NCI-H2196 treated with DMSO at 0.1 percent for 48 hours (cell line): ENCODE data around the gene ELAVL2.

Experiments
- DNase-seq: peaks from one replicate; lab custom pipeline; 2025; ENCODE audit not compliant: unreplicated experiment; lab: John Stamatoyannopoulos, UW

ELAVL2 gene

GRCh38 chr9:23826120-23826629, at the start of gene ELAVL2:
Gene ELAVL2, minus strand, starts transcription at chr9:23826240. Its CDS starts 64,006 bp downstream, at chr9:23762234.
- DNase-seq, result peak; percentile 77

GRCh38 chr9:23858234-23858633, 32.2 kb upstream of the ELAVL2 start:
- DNase-seq, result no peak

GRCh38 chr9:23855873-23856604, 30.0 kb upstream of the ELAVL2 start:
- DNase-seq, result no peak

GRCh38 chr9:23850690-23851629, 24.9 kb upstream of the ELAVL2 start:
- no peak for DNase-seq

- no peak for DNase-seq
Observed at GRCh38 chr9:23850242-23850689, 24.2 kb upstream of the ELAVL2 start.

GRCh38 chr9:23849379-23850035, 23.5 kb upstream of the ELAVL2 start:
- no peak for DNase-seq

- DNase-seq, result no peak
Observed at GRCh38 chr9:23842565-23843129, 16.6 kb upstream of the ELAVL2 start.

GRCh38 chr9:23841304-23841703, 15.3 kb upstream of the ELAVL2 start:
- no peak for DNase-seq

GRCh38 chr9:23837038-23837437, 11.0 kb upstream of the ELAVL2 start:
- DNase-seq, result no peak

GRCh38 chr9:23830929-23831730, 5.1 kb upstream of the ELAVL2 start:
- no peak for DNase-seq

GRCh38 chr9:23830476-23830805, 4.4 kb upstream of the ELAVL2 start:
- DNase-seq, result no peak

GRCh38 chr9:23829580-23830475, 3.8 kb upstream of the ELAVL2 start:
- no peak for DNase-seq

GRCh38 chr9:23825700-23826099, 340 bp downstream of the ELAVL2 start:
- DNase-seq, result no peak

GRCh38 chr9:23824830-23825591, 1.0 kb downstream of the ELAVL2 start:
- DNase-seq, result no peak

- DNase-seq, result no peak
Observed at GRCh38 chr9:23823986-23824829, 1.8 kb downstream of the ELAVL2 start.

GRCh38 chr9:23823269-23823668, 2.8 kb downstream of the ELAVL2 start:
- DNase-seq, result no peak
